SH-SY5Y (cell line): ENCODE measurements around the gene SLC24A3.

Source experiments
- GATA2 ChIP-seq: IDR thresholded peaks from 2 replicates; pipeline ENCODE4 v1.6.1; 2011; ENCODE audit warnings: mild to moderate bottlenecking, low read depth, low read length
- GATA3 ChIP-seq: IDR thresholded peaks from 2 replicates; pipeline ENCODE4 v1.6.1; 2011; ENCODE audit warnings: low read depth, mild to moderate bottlenecking, low read length, moderate library complexity

GRCh38 chr20:19501476-19502115 is 289.2 kb downstream of the SLC24A3 start:
- TF ChIP-seq GATA2 (no peak), GATA3 (no peak)
